ENCODE measurements around the gene GLDC.

GLDC gene

GRCh38 chr9:6538666-6539071, 106.9 kb downstream of the GLDC start:
- TF ChIP-seq CTCF (IDR thresholded peaks at IDR 0.05; ENCODE audit: insufficient read depth, low read length): no peak
- no peak for TF ChIP-seq SPI1 (IDR thresholded peaks at IDR 0.05; ENCODE audit: borderline replicate concordance, low read depth)
- TF ChIP-seq, protein P1, sequence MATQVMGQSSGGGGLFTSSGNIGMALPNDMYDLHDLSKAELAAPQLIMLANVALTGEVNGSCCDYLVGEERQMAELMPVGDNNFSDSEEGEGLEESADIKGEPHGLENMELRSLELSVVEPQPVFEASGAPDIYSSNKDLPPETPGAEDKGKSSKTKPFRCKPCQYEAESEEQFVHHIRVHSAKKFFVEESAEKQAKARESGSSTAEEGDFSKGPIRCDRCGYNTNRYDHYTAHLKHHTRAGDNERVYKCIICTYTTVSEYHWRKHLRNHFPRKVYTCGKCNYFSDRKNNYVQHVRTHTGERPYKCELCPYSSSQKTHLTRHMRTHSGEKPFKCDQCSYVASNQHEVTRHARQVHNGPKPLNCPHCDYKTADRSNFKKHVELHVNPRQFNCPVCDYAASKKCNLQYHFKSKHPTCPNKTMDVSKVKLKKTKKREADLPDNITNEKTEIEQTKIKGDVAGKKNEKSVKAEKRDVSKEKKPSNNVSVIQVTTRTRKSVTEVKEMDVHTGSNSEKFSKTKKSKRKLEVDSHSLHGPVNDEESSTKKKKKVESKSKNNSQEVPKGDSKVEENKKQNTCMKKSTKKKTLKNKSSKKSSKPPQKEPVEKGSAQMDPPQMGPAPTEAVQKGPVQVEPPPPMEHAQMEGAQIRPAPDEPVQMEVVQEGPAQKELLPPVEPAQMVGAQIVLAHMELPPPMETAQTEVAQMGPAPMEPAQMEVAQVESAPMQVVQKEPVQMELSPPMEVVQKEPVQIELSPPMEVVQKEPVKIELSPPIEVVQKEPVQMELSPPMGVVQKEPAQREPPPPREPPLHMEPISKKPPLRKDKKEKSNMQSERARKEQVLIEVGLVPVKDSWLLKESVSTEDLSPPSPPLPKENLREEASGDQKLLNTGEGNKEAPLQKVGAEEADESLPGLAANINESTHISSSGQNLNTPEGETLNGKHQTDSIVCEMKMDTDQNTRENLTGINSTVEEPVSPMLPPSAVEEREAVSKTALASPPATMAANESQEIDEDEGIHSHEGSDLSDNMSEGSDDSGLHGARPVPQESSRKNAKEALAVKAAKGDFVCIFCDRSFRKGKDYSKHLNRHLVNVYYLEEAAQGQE (IDR thresholded peaks at IDR 0.05; ENCODE audit: insufficient replicate concordance, low read depth): no peak
- TF ChIP-seq POLR2AphosphoS5 (IDR thresholded peaks at IDR 0.05; ENCODE audit: low read depth): no peak
- TF ChIP-seq GABPA (IDR thresholded peaks at IDR 0.05; ENCODE audit: low read depth): no peak
- DNase-seq (ENCODE audit: low read depth in 1 of 2, low spot score in 1 of 2): no peak
- no peak overlapping the region for H3K4me3 ChIP-seq (replicated peaks; ENCODE audit: insufficient read depth, low read length)
- H3K27me3 ChIP-seq (ENCODE audit: insufficient read depth, poor library complexity, severe bottlenecking): no peaks in the 10 kb centered on the region
- H3K27ac ChIP-seq (replicated peaks): no peak overlapping the region

DNA sequence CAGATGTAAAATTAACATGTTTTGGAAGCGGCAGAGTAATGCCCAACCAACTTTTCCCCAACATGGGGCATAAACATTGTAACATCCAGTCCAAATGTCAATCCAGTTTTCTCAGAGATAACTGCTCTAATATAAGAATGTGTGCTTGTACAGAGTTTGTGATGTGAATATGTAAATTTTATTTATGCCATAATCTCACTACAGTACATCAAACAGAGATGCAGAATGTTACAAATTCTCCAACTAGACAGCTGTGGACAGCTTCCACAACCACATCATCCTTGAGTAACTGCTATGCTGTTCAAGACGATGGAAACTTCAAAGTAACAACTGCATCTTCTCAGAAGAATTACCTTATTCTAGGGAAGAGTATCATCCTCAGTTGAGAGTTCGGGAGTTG, 109.9 kb downstream of the GLDC start:
- TF ChIP-seq CTCF (IDR thresholded peaks at IDR 0.05; ENCODE audit: insufficient read depth, low read length): no peak
- no peak for TF ChIP-seq POLR2AphosphoS5 (IDR thresholded peaks at IDR 0.05; ENCODE audit: low read depth)
- TF ChIP-seq, protein P1 (IDR thresholded peaks at IDR 0.05; ENCODE audit: insufficient replicate concordance, low read depth): no peak
- no peaks in the 10 kb centered on the region for H3K27me3 ChIP-seq (ENCODE audit: insufficient read depth, poor library complexity, severe bottlenecking)
- H3K4me3 ChIP-seq (replicated peaks; ENCODE audit: insufficient read depth, low read length): no peak overlapping the region
- H3K27ac ChIP-seq (replicated peaks): no peak overlapping the region
- no peak for DNase-seq (ENCODE audit: low read depth in 1 of 2, low spot score in 1 of 2)

DNA sequence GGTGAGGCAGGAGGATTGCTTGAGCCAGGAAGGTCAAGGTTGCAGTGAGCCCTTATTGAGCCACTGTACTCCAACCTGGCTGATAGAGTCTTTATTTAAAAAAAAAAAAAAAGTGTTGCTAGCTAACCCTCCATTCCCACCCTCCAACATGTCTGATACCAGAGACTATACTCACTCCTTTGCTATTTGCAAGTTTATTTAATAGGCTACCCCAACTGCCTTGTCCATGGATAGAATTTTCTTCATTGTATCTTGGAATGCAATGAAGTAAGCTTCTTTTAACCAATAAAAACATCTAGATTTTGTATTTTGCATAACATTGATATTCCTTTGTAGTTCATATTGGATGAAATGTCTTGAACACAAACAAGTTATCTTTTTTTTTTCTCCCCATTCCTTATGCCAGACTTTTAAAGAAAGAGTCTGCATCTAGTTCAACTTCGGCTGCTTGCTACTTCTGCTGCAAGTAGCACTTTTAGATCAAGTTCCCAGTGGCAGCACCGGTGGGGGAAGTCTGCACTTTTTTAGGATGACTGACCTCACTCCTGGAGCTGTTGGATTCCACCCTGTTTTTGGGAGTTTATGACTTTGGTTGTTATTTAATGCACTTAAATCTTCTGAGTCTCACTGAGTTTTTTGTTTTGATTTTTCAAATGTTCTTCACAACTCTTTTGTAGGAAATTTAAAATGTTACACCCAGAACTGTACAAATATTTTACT, 120.0 kb downstream of the GLDC start:
- no peak for DNase-seq (ENCODE audit: low read depth in 1 of 2, low spot score in 1 of 2)
- TF ChIP-seq CTCF (IDR thresholded peaks at IDR 0.05; ENCODE audit: insufficient read depth, low read length) (no peak), SPI1 (IDR thresholded peaks at IDR 0.05; ENCODE audit: borderline replicate concordance, low read depth) (no peak), POLR2AphosphoS5 (IDR thresholded peaks at IDR 0.05; ENCODE audit: low read depth) (no peak), GABPA (IDR thresholded peaks at IDR 0.05; ENCODE audit: low read depth) (no peak)
- TF ChIP-seq, protein P1 (IDR thresholded peaks at IDR 0.05; ENCODE audit: insufficient replicate concordance, low read depth): no peak
- no peak overlapping the region for H3K4me3 ChIP-seq (replicated peaks; ENCODE audit: insufficient read depth, low read length)
- H3K27me3 ChIP-seq (ENCODE audit: insufficient read depth, poor library complexity, severe bottlenecking): no peaks in the 10 kb centered on the region
- H3K27ac ChIP-seq (replicated peaks): no peak overlapping the region
